ENCODE results near the gene OMP.

The OMP gene

DNA sequence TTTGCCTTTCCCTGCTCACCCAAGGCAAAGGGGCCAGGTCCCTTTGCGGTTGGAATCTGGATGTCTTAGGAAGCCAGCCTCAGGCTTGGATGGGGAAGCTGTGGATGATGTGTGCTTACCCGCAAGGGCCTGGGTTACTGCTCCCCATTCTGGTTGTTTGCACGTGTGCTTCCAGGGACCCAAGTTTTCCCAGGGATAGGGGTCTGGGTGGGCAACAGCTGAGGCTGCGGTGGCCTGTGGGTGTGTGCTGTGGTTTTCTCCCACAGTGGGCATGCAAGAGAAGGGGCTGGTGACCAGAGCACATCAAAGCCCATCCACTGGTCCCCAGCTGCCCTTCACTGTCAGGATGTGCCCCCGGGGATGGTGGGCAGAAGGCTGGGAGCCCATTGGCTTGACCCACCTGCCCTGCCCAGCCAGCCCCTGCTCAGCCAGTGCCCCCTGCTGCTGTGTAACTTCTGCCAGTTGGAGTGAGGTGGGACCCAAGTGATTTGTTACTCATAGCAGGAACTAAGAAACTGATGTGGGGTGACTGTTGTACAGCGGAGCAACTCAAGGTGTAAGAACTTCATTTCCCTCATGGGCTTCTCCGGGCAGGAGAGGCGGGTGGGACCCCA is 32.6 kb upstream of the OMP start:
- no peak for TF ChIP-seq CTCF (IDR thresholded peaks at IDR 0.05; ENCODE audit: low read depth, low read length)
- no peak overlapping the region for H3K4me3 ChIP-seq (ENCODE audit: low read depth, low read length)

GRCh38 chr11:77071077-77071476 is 31.6 kb upstream of the OMP start:
- no peak overlapping the region for H3K4me3 ChIP-seq (ENCODE audit: low read depth, low read length)
- TF ChIP-seq CTCF (IDR thresholded peaks at IDR 0.05; ENCODE audit: low read depth, low read length): no peak

GRCh38 chr11:77071671-77072605 is 30.7 kb upstream of the OMP start:
- no peak for TF ChIP-seq CTCF (IDR thresholded peaks at IDR 0.05; ENCODE audit: low read depth, low read length)
- no peak overlapping the region for H3K4me3 ChIP-seq (ENCODE audit: low read depth, low read length)

- H3K4me3 ChIP-seq (ENCODE audit: low read depth, low read length): no peak overlapping the region
- TF ChIP-seq CTCF (IDR thresholded peaks at IDR 0.05; ENCODE audit: low read depth, low read length): no peak
These were observed 29.8 kb upstream of the OMP start for GRCh38 chr11:77072851-77073327.

- no peak overlapping the region for H3K4me3 ChIP-seq (ENCODE audit: low read depth, low read length)
These were observed 29.2 kb upstream of the OMP start for GRCh38 chr11:77073328-77074001.

GRCh38 chr11:77074205-77074604 is 28.4 kb upstream of the OMP start:
- no peak for TF ChIP-seq CTCF (IDR thresholded peaks at IDR 0.05; ENCODE audit: low read depth, low read length)
- no peak overlapping the region for H3K4me3 ChIP-seq (ENCODE audit: low read depth, low read length)

More at GRCh38 chr11:77073328-77074001, 29.2 kb upstream of the OMP start:
- TF ChIP-seq CTCF (IDR thresholded peaks at IDR 0.05; ENCODE audit: low read depth, low read length): peak; percentile 69
